Spleen (tissue), 7 donors: ENCODE measurements around the gene CARM1.

ENCODE experiments used
- CTCF ChIP-seq, 11 experiments: fragments of 200-600 bp in 7 of 11; fragments of 450-650 bp in 4 of 11; sonication (generic) in 4 of 11; IDR thresholded peaks in 8 of 11; conservative IDR thresholded peaks in 3 of 11; 1 replicate in 7 of 11; 2 replicates in 4 of 11; pipeline versions ENCODE4 v1.4.0 to v1.8.0; 2016 to 2021; ENCODE audit warnings: antibody characterized with exemption in 11 of 11, inconsistent platforms in 4 of 11, mild to moderate bottlenecking in 1 of 11
- POLR2A ChIP-seq, 3 donors: fragments of 450-650 bp; IDR thresholded peaks; one replicate each; pipeline ENCODE4 v1.5.1; 2017; ENCODE audit warnings: antibody characterized with exemption in 3 of 3, mild to moderate bottlenecking in 1 of 3
- POLR2AphosphoS5 ChIP-seq, 3 donors: sonication (generic); formaldehyde crosslinking; IDR thresholded peaks; one replicate each; pipeline ENCODE4 v1.5.1; 2017; ENCODE audit warnings: antibody characterized with exemption in 3 of 3
- donor health status: DM: no; HTN: no; CAD: no; lungs with moderate emphysema.
- donor health status: DM: no; HTN: no; CAD: no.
- donor health status: DM: no; HTN: no; CAD: no.

GRCh38 chr19:10968527-10969135, 97.3 kb downstream of the CARM1 start:
- no peak for TF ChIP-seq CTCF (IDR thresholded peaks at IDR 0.05 in 8 of 11, conservative IDR thresholded peaks at IDR 0.05 in 3 of 11)
- TF ChIP-seq POLR2A (IDR thresholded peaks at IDR 0.05): no peak
- TF ChIP-seq POLR2AphosphoS5 (IDR thresholded peaks at IDR 0.05): no peak
